Measurements from ENCODE around the gene NUP210L. TPM values are rescaled to one million over a fixed set of nuclear protein-coding genes. Genes with fewer than 3 reads are reported as not detected.

NUP210L gene
- polyA plus RNA-seq, 3 donors: 0.03 TPM; not detected in 2

DNA sequence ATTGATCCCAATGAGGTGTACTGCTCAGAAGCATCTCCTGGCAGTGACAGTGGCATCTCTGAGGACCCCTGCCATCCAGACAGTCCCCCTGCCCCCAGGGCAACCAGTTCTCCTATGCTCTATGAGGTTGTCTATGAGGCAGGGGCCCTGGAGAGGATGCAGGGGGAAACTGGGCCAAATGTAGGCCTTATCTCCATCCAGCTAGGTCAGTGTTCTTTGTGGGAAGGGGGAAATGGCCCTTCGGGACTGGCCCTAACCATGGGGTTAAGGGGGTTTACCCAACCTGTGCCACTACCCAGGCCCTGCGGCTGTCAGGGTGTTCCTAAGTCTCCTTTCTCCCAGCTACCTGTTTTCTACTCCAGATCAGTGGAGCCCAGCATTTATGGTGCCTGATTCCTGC, 185.9 kb downstream of the NUP210L start:
- H3K9ac ChIP-seq (ENCODE audit: insufficient read depth, low read length, poor library complexity, severe bottlenecking): no peak overlapping the region
- H3K4me2 ChIP-seq (replicated peaks; ENCODE audit: extremely low read depth, low read length, poor library complexity, severe bottlenecking): no peak overlapping the region
- intact Hi-C loops (cut with micrococcal nuclease): no loop called here
- H3K27ac Mint-ChIP-seq: no peak overlapping the region
- peak overlapping the region in 1 of 3 experiments; percentile 91 for H3K4me3 ChIP-seq (replicated peaks in 1 of 3; ENCODE audit: low read depth in 2 of 3, low read length in 3 of 3)
- no peak overlapping the region for H3K27ac ChIP-seq (ENCODE audit: low read depth in 1 of 2, low read length in 2 of 2)
- no peak for DNase-seq
- no peaks in the 10 kb centered on the region for H4K20me1 ChIP-seq (ENCODE audit: insufficient read depth, low read length)
- H3K36me3 Mint-ChIP-seq: peaks cover 7 to 9% of the 10 kb centered on the region in 2 donors
- H3K36me3 ChIP-seq (replicated peaks in 1 of 2; ENCODE audit: control insufficient read depth in 1 of 2, insufficient read depth in 2 of 2, low read length in 2 of 2): peaks cover 5 to 11% of the 10 kb centered on the region in 2 donors
- no peak overlapping the region for H2AFZ ChIP-seq (ENCODE audit: insufficient read depth, low read depth, low read length, poor library complexity, severe bottlenecking)
- peaks cover 31 to 44% of the 10 kb centered on the region in 2 donors for H3K4me1 ChIP-seq (ENCODE audit: control insufficient read depth in 1 of 2, insufficient read depth in 2 of 2, low read length in 2 of 2)
- H3K9me3 Mint-ChIP-seq: no peaks in the 10 kb centered on the region
- peaks cover 56% of the 10 kb centered on the region for H3K4me1 Mint-ChIP-seq
- H3K4me3 Mint-ChIP-seq: no peak overlapping the region
- WGBS (ENCODE audit: insufficient coverage): 96% methylated on average over 2 of the region's 2 CpGs
- peaks cover 2 to 4% (median 2%) of the 10 kb centered on the region in 3 donors for H3K27me3 Mint-ChIP-seq (ENCODE audit: low read depth in 3 of 3)
- H3K9me3 ChIP-seq (replicated peaks in 1 of 2; ENCODE audit: control insufficient read depth in 1 of 2, insufficient read depth in 1 of 2, low read length in 2 of 2): no peaks in the 10 kb centered on the region
- TF ChIP-seq, protein P1, sequence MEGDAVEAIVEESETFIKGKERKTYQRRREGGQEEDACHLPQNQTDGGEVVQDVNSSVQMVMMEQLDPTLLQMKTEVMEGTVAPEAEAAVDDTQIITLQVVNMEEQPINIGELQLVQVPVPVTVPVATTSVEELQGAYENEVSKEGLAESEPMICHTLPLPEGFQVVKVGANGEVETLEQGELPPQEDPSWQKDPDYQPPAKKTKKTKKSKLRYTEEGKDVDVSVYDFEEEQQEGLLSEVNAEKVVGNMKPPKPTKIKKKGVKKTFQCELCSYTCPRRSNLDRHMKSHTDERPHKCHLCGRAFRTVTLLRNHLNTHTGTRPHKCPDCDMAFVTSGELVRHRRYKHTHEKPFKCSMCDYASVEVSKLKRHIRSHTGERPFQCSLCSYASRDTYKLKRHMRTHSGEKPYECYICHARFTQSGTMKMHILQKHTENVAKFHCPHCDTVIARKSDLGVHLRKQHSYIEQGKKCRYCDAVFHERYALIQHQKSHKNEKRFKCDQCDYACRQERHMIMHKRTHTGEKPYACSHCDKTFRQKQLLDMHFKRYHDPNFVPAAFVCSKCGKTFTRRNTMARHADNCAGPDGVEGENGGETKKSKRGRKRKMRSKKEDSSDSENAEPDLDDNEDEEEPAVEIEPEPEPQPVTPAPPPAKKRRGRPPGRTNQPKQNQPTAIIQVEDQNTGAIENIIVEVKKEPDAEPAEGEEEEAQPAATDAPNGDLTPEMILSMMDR (IDR thresholded peaks at IDR 0.05): no peak
- H3K79me2 ChIP-seq (ENCODE audit: insufficient read depth, low read length): peaks cover 34% of the 10 kb centered on the region
- H3K27me3 ChIP-seq (ENCODE audit: control insufficient read depth in 2 of 2, insufficient read depth in 2 of 2, low read length in 2 of 2): no peaks in the 10 kb centered on the region

DNA sequence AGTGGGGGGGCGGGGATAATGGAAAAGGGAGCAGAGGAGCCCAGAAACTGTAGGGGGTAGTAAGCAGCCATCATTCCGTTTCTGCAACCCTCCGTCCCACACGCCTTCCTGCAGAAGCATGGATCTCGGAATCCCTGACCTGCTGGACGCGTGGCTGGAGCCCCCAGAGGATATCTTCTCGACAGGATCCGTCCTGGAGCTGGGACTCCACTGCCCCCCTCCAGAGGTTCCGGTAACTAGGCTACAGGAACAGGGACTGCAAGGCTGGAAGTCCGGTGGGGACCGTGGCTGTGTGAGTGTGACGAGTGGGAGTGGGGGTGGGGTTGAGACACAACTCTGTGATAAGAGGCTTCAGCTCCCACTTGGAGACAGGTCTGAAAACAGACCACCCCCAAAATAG, 186.5 kb downstream of the NUP210L start:
- H3K4me3 Mint-ChIP-seq: peak overlapping the region; percentile 95 to 97
- Histone ChIP-seq H3K27ac (ENCODE audit: low read depth in 1 of 2, low read length in 2 of 2) (peak overlapping the region in 1 of 2 donors; percentile 86), H3K4me2 (replicated peaks; ENCODE audit: extremely low read depth, low read length, poor library complexity, severe bottlenecking) (peak overlapping the region; percentile 92), H3K4me3 (replicated peaks in 1 of 3; ENCODE audit: low read depth in 2 of 3, low read length in 3 of 3) (peak overlapping the region; percentile 36 to 91 (median 81)), H3K27me3 (ENCODE audit: control insufficient read depth in 2 of 2, insufficient read depth in 2 of 2, low read length in 2 of 2) (no peaks in the 10 kb centered on the region), H3K36me3 (replicated peaks in 1 of 2; ENCODE audit: control insufficient read depth in 1 of 2, insufficient read depth in 2 of 2, low read length in 2 of 2) (peaks cover 0 to 6% of the 10 kb centered on the region in 2 donors), H4K20me1 (ENCODE audit: insufficient read depth, low read length) (no peaks in the 10 kb centered on the region), H3K4me1 (ENCODE audit: control insufficient read depth in 1 of 2, insufficient read depth in 2 of 2, low read length in 2 of 2) (peaks cover 35 to 49% of the 10 kb centered on the region in 2 donors), H3K9ac (ENCODE audit: insufficient read depth, low read length, poor library complexity, severe bottlenecking) (peak overlapping the region; percentile 68), H3K79me2 (ENCODE audit: insufficient read depth, low read length) (peaks cover 40% of the 10 kb centered on the region), H3K9me3 (replicated peaks in 1 of 2; ENCODE audit: control insufficient read depth in 1 of 2, insufficient read depth in 1 of 2, low read length in 2 of 2) (no peaks in the 10 kb centered on the region), H2AFZ (ENCODE audit: insufficient read depth, low read depth, low read length, poor library complexity, severe bottlenecking) (peak overlapping the region; percentile 96)
- no peak for DNase-seq
- WGBS (ENCODE audit: insufficient coverage): 11% methylated on average over 8 of the region's 13 CpGs
- H3K27ac Mint-ChIP-seq: peak overlapping the region in 2 of 7 donors; percentile 91 to 97
- H3K4me1 Mint-ChIP-seq: peaks cover 58% of the 10 kb centered on the region
- no peaks in the 10 kb centered on the region for H3K9me3 Mint-ChIP-seq
- intact Hi-C loops (cut with micrococcal nuclease): no loop called here
- H3K27me3 Mint-ChIP-seq (ENCODE audit: low read depth in 3 of 3): peaks cover 2 to 4% (median 2%) of the 10 kb centered on the region in 3 donors
- TF ChIP-seq, protein P1 (IDR thresholded peaks at IDR 0.05): no peak
- H3K36me3 Mint-ChIP-seq: peaks cover 2 to 4% of the 10 kb centered on the region in 2 donors

Measured in CD14-positive monocyte (primary cell).